HTERT RPE-1 (cell line): ENCODE results near the gene EXT2.

Experiments
- in situ Hi-C: fragments of 300-500 bp; cut with MboI; formaldehyde crosslinking; loops from 4 replicates; pipeline ENCODE4 v1.14.3; 2020; ENCODE audit warnings: low sequenced_read_pairs

EXT2 gene

GRCh38 chr11:44083906-44084305 lies 11.6 kb upstream of the EXT2 start:
- in situ Hi-C loops: no loop called here

- in situ Hi-C loops: no loop called here
Observed at GRCh38 chr11:44085330-44085729, 10.1 kb upstream of the EXT2 start.

- in situ Hi-C loops: no loop called here
Observed at GRCh38 chr11:44088377-44088776, 7.1 kb upstream of the EXT2 start.

GRCh38 chr11:44088871-44089270 lies 6.6 kb upstream of the EXT2 start:
- in situ Hi-C loops: no loop called here

- in situ Hi-C loops: no loop called here
Observed at GRCh38 chr11:44090539-44090938, 4.9 kb upstream of the EXT2 start.

GRCh38 chr11:44094260-44094868 lies 1.1 kb upstream of the EXT2 start:
- in situ Hi-C loops: no loop called here

- in situ Hi-C loops: no loop called here
Observed at GRCh38 chr11:44096360-44097185, 1.1 kb downstream of the EXT2 start.

GRCh38 chr11:44097821-44098220 lies 2.3 kb downstream of the EXT2 start:
- in situ Hi-C loops: no loop called here

- in situ Hi-C loops: no loop called here
Observed at GRCh38 chr11:44101098-44101497, 5.6 kb downstream of the EXT2 start.

- in situ Hi-C loops: no loop called here
Observed at GRCh38 chr11:44104481-44105294, 9.2 kb downstream of the EXT2 start.

- in situ Hi-C loops: no loop called here
Observed at GRCh38 chr11:44108260-44108659, 12.8 kb downstream of the EXT2 start.

- in situ Hi-C loops: no loop called here
Observed at GRCh38 chr11:44110231-44110679, 14.8 kb downstream of the EXT2 start.

- in situ Hi-C loops: no loop called here
Observed at GRCh38 chr11:44112091-44112821, 16.8 kb downstream of the EXT2 start.

GRCh38 chr11:44113018-44113417 lies 17.5 kb downstream of the EXT2 start:
- in situ Hi-C loops: no loop called here

GRCh38 chr11:44113572-44113971 lies 18.1 kb downstream of the EXT2 start:
- in situ Hi-C loops: no loop called here

GRCh38 chr11:44116234-44116830 lies 20.9 kb downstream of the EXT2 start:
- in situ Hi-C loops: no loop called here

- in situ Hi-C loops: no loop called here
Observed at GRCh38 chr11:44120169-44120568, 24.7 kb downstream of the EXT2 start.

- in situ Hi-C loops: no loop called here
Observed at GRCh38 chr11:44125598-44125997, 30.1 kb downstream of the EXT2 start.

GRCh38 chr11:44126304-44126703 lies 30.8 kb downstream of the EXT2 start:
- in situ Hi-C loops: no loop called here

GRCh38 chr11:44127130-44127529 lies 31.7 kb downstream of the EXT2 start:
- in situ Hi-C loops: no loop called here

- in situ Hi-C loops: no loop called here
Observed at GRCh38 chr11:44128729-44129128, 33.3 kb downstream of the EXT2 start.
